Parathyroid adenoma (tissue), 2 donors: Measurements from ENCODE around the gene OPCML.

Experiments used
- H2AFZ ChIP-seq: fragments of 300-600 bp; sonication (generic); one replicate; pipeline ENCODE4 v1.7.0; 2017; ENCODE audit warnings: antibody characterized with exemption, mild to moderate bottlenecking
- H3K27ac ChIP-seq: fragments of 300-600 bp; sonication (generic); one replicate; pipeline ENCODE4 v1.7.0; 2017
- H3K27me3 ChIP-seq: fragments of 300-600 bp; sonication (generic); one replicate; pipeline ENCODE4 v1.7.0; 2017; ENCODE audit warnings: low read length; ENCODE audit not compliant: control insufficient read depth, insufficient read depth
- H3K36me3 ChIP-seq: fragments of 300-600 bp; sonication (generic); one replicate; pipeline ENCODE4 v1.7.0; 2017; ENCODE audit warnings: low read length; ENCODE audit not compliant: control insufficient read depth, insufficient read depth
- H3K4me1 ChIP-seq: fragments of 300-600 bp; sonication (generic); one replicate; pipeline ENCODE4 v1.7.0; 2017; ENCODE audit warnings: control low read depth
- H3K4me2 ChIP-seq: fragments of 300-600 bp; sonication (generic); one replicate; pipeline ENCODE4 v1.7.0; 2017; ENCODE audit warnings: low read length
- H3K4me3 ChIP-seq: fragments of 300-600 bp; sonication (generic); one replicate; pipeline ENCODE4 v1.7.0; 2017; ENCODE audit warnings: low read depth, low read length
- H3K79me2 ChIP-seq: fragments of 300-600 bp; sonication (generic); one replicate; pipeline ENCODE4 v1.7.0; 2017; ENCODE audit warnings: control low read depth
- H3K9ac ChIP-seq: fragments of 300-600 bp; sonication (generic); one replicate; pipeline ENCODE4 v1.7.0; 2017; ENCODE audit warnings: mild to moderate bottlenecking
- H3K9me3 ChIP-seq: fragments of 300-600 bp; sonication (generic); one replicate; pipeline ENCODE4 v1.7.0; 2017; ENCODE audit warnings: low read length; ENCODE audit not compliant: control insufficient read depth
- CTCF ChIP-seq: fragments of 300-600 bp; sonication (generic); IDR thresholded peaks from one replicate; pipeline ENCODE4 v1.7.0; 2017; ENCODE audit warnings: antibody characterized with exemption, mild to moderate bottlenecking
- donor health status: primary hyperparathyroidism.

The OPCML gene

GRCh38 chr11:132811649-132812048, 720.7 kb downstream of the OPCML start:
- H3K4me1 ChIP-seq, result no peaks in the 10 kb centered on the region
- no peaks in the 10 kb centered on the region for H3K9me3 ChIP-seq
- H3K27me3 ChIP-seq, result no peaks in the 10 kb centered on the region
- no peak overlapping the region for H3K27ac ChIP-seq
- no peak overlapping the region for H3K4me2 ChIP-seq
- H3K9ac ChIP-seq, result no peak overlapping the region
- H2AFZ ChIP-seq, result no peak overlapping the region
- no peak for TF ChIP-seq CTCF
- no peaks in the 10 kb centered on the region for H3K79me2 ChIP-seq
- no peaks in the 10 kb centered on the region for H3K36me3 ChIP-seq
- H3K4me3 ChIP-seq, result no peak overlapping the region

GRCh38 chr11:132809070-132809469, 723.2 kb downstream of the OPCML start:
- Histone ChIP-seq H3K36me3 (no peaks in the 10 kb centered on the region), H3K4me1 (no peaks in the 10 kb centered on the region), H3K9me3 (no peaks in the 10 kb centered on the region), H3K4me3 (no peak overlapping the region), H3K4me2 (no peak overlapping the region), H3K27me3 (no peaks in the 10 kb centered on the region), H2AFZ (no peak overlapping the region), H3K79me2 (no peaks in the 10 kb centered on the region), H3K27ac (no peak overlapping the region), H3K9ac (no peak overlapping the region)
- TF ChIP-seq CTCF, result no peak

DNA sequence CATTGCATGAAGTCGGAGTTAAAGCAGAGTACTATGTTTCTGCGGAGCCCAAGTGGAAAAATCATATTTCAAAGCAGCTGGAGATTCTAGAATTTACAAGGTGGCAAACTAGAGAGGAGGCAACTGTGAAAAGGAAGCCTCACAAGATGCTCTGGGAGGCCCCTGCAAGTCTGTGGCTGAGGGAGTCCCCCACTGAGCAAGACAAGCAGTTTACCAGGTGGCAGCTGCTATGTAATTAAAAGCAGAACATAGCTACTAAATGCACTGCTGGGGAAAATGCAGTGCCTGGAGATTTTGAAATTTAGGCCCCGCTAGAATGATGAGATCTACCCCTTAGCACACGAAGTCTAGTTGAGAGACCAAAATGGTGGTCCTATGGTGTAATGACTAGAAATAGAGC, 728.0 kb downstream of the OPCML start:
- no peaks in the 10 kb centered on the region for H3K79me2 ChIP-seq
- no peaks in the 10 kb centered on the region for H3K27me3 ChIP-seq
- no peaks in the 10 kb centered on the region for H3K9me3 ChIP-seq
- H3K36me3 ChIP-seq, result no peaks in the 10 kb centered on the region
- peak overlapping the region; percentile 96 for H3K27ac ChIP-seq
- no peak overlapping the region for H3K4me3 ChIP-seq
- H3K4me2 ChIP-seq, result no peak overlapping the region
- peaks cover 15% of the 10 kb centered on the region for H3K4me1 ChIP-seq
- H2AFZ ChIP-seq, result peak overlapping the region; percentile 46
- no peak for TF ChIP-seq CTCF
- H3K9ac ChIP-seq, result no peak overlapping the region

- H2AFZ ChIP-seq, result peak overlapping the region; percentile 61
- H3K4me2 ChIP-seq, result peak overlapping the region; percentile 22
- no peak overlapping the region for H3K9ac ChIP-seq
- peak overlapping the region; percentile 96 for H3K27ac ChIP-seq
- no peaks in the 10 kb centered on the region for H3K36me3 ChIP-seq
- no peaks in the 10 kb centered on the region for H3K27me3 ChIP-seq
- no peaks in the 10 kb centered on the region for H3K9me3 ChIP-seq
- no peaks in the 10 kb centered on the region for H3K79me2 ChIP-seq
- H3K4me1 ChIP-seq, result peaks cover 15% of the 10 kb centered on the region
- TF ChIP-seq CTCF, result no peak
- H3K4me3 ChIP-seq, result no peak overlapping the region
These were observed 728.9 kb downstream of the OPCML start for GRCh38 chr11:132803436-132803835.

- H3K79me2 ChIP-seq, result no peaks in the 10 kb centered on the region
- no peak for TF ChIP-seq CTCF
- peaks cover 15% of the 10 kb centered on the region for H3K4me1 ChIP-seq
- peak overlapping the region; percentile 96 for H3K27ac ChIP-seq
- H3K9me3 ChIP-seq, result no peaks in the 10 kb centered on the region
- H3K27me3 ChIP-seq, result no peaks in the 10 kb centered on the region
- peak overlapping the region; percentile 61 for H2AFZ ChIP-seq
- H3K4me3 ChIP-seq, result no peak overlapping the region
- H3K9ac ChIP-seq, result no peak overlapping the region
- H3K36me3 ChIP-seq, result no peaks in the 10 kb centered on the region
- peak overlapping the region; percentile 53 for H3K4me2 ChIP-seq
These were observed 729.4 kb downstream of the OPCML start for GRCh38 chr11:132802947-132803346.
